ENCODE results near the gene HLA-E.
"Not testable (repeated sequence)": the region's sequence is repeated elsewhere in the genome, so short reads cannot be mapped to it uniquely, and the experiment has no call there.

HLA-E gene

GRCh38 chr6:30490026-30490876 is 942 bp downstream of the HLA-E start:
- H3K4me1 Mint-ChIP-seq: peaks cover 42 to 63% of the 10 kb centered on the region in 2 donors

GRCh38 chr6:30491291-30491953 is 2.1 kb downstream of the HLA-E start:
- not testable (repeated sequence) for H3K27me3 Mint-ChIP-seq; ATAC-seq (replicated peaks); DNase-seq; H3K9me3 Mint-ChIP-seq
- Mint-ChIP-seq H3K36me3 (peaks cover 51 to 56% of the 10 kb centered on the region in 2 donors), H3K4me3 (peak overlapping the region; percentile 92 to 98), H3K4me1 (peaks cover 53 to 74% of the 10 kb centered on the region in 2 donors), H3K27ac (peak overlapping the region; percentile 100)

More at GRCh38 chr6:30490026-30490876, 942 bp downstream of the HLA-E start:
- no peaks in the 10 kb centered on the region for H3K27me3 Mint-ChIP-seq
- peaks cover 51 to 56% of the 10 kb centered on the region in 2 donors for H3K36me3 Mint-ChIP-seq
- DNase-seq (peak; percentile 56), ATAC-seq (replicated peaks) (peak; percentile 54 to 62)
- peaks cover 3 to 6% of the 10 kb centered on the region in 2 donors for H3K9me3 Mint-ChIP-seq
- peak overlapping the region; percentile 100 for H3K27ac Mint-ChIP-seq
- peak overlapping the region; percentile 92 to 98 for H3K4me3 Mint-ChIP-seq

GRCh38 chr6:30491991-30492952 is 3.0 kb downstream of the HLA-E start:
- H3K27ac Mint-ChIP-seq: peak overlapping the region; percentile 100
- H3K9me3 Mint-ChIP-seq: peaks cover 3 to 6% of the 10 kb centered on the region in 2 donors
- no peak for ATAC-seq (replicated peaks)
- DNase-seq: no peak
- peaks cover 51 to 56% of the 10 kb centered on the region in 2 donors for H3K36me3 Mint-ChIP-seq
- H3K27me3 Mint-ChIP-seq: no peaks in the 10 kb centered on the region
- H3K4me3 Mint-ChIP-seq: peak overlapping the region; percentile 92 to 98
- peaks cover 61 to 83% of the 10 kb centered on the region in 2 donors for H3K4me1 Mint-ChIP-seq

- Mint-ChIP-seq H3K27ac (peak overlapping the region; percentile 81), H3K27me3 (no peaks in the 10 kb centered on the region), H3K36me3 (peaks cover 51 to 56% of the 10 kb centered on the region in 2 donors), H3K9me3 (peaks cover 3 to 6% of the 10 kb centered on the region in 2 donors), H3K4me1 (peaks cover 62 to 88% of the 10 kb centered on the region in 2 donors), H3K4me3 (peak overlapping the region; percentile 55 to 62)
- no peak for ATAC-seq (replicated peaks)
- no peak for DNase-seq
Observed at GRCh38 chr6:30493643-30494250, 4.4 kb downstream of the HLA-E start.

DNA sequence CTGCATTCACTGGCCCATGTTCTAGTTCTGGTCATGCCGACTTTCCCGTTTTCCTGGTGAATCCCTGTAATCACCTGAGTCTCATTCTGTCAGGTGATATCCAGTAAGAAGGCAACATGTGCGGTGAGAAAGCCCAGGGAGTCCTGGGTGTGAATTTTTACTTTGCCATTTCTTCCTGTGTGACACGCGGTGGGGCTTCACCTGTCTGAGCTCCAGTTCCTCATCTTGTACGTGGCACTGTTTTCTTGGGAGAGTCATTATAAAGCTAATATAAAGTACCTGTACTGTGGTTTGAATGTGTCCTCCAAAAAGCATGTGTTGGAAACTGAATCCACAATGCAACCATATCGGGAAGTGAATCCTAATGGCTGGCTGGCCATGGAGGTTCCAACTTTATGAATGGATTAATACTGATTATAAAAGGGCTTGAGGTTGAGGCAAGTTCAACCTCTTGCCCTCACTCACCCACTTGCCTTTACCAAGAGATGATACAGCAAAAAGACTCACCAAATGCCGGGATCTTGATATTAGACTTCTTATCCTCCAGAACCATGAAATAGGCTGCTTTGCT is 5.1 kb downstream of the HLA-E start:
- DNase-seq: no peak
- Mint-ChIP-seq H3K27ac (peak overlapping the region; percentile 81), H3K9me3 (peaks cover under 1 to 1% of the 10 kb centered on the region in 2 donors), H3K36me3 (peaks cover 47 to 50% of the 10 kb centered on the region in 2 donors), H3K4me1 (peaks cover 58 to 82% of the 10 kb centered on the region in 2 donors), H3K4me3 (peak overlapping the region in 1 of 2 donors; percentile 55), H3K27me3 (no peaks in the 10 kb centered on the region)
- ATAC-seq (replicated peaks): peak in 1 of 2 donors; percentile 13

DNA sequence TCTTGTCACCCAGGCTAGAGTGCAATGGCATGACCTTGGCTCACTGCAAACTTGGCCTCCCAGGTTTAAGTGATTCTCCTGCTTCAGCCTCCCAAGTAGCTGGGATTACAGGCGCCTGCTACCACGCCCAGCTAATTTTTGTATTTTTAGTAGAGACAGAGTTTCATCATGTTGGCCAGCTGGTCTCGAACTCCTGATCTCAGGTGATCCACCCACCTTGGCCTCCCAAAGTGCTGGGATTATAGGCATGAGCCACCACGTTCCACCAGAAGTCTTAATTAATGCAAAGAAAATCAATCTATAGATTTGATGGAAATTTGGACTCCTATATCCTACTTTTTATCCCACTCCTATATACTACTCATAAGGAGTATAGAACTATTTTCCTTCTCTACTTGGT is 5.8 kb downstream of the HLA-E start:
- not testable (repeated sequence) for H3K4me3 Mint-ChIP-seq; ATAC-seq (replicated peaks); H3K27me3 Mint-ChIP-seq; DNase-seq; H3K9me3 Mint-ChIP-seq
- Mint-ChIP-seq H3K36me3 (peaks cover 41 to 43% of the 10 kb centered on the region in 2 donors), H3K27ac (peak overlapping the region; percentile 49), H3K4me1 (peaks cover 59 to 82% of the 10 kb centered on the region in 2 donors)

- H3K27ac Mint-ChIP-seq: peak overlapping the region; percentile 14
- no peaks in the 10 kb centered on the region for H3K27me3 Mint-ChIP-seq
- H3K4me1 Mint-ChIP-seq: peaks cover 61 to 84% of the 10 kb centered on the region in 2 donors
- peaks cover 0 to 1% of the 10 kb centered on the region in 2 donors for H3K9me3 Mint-ChIP-seq
- ATAC-seq (replicated peaks) (no peak), DNase-seq (no peak)
- peaks cover 32 to 34% of the 10 kb centered on the region in 2 donors for H3K36me3 Mint-ChIP-seq
- no peak overlapping the region for H3K4me3 Mint-ChIP-seq
Observed at GRCh38 chr6:30495993-30496392, 6.7 kb downstream of the HLA-E start.

DNA sequence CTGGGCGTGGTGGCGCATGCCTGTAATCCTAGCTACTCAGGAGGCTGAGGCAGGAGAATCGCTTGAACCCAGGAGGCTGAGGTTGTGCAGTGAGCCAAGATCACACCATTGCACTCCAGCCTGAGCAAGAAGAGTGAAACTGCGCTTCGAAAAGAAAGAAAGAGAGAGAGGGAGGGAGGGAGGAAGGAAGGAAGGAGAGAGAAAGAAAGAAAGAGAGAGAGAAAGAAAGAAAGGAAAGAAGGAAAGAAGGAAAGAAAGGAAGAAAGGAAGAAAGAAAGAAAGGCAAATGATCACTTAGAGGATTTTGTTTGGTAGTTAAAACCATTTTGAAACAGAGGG is 7.9 kb downstream of the HLA-E start:
- not testable (repeated sequence) for H3K27me3 Mint-ChIP-seq; H3K4me3 Mint-ChIP-seq; DNase-seq; ATAC-seq (replicated peaks); H3K9me3 Mint-ChIP-seq
- H3K27ac Mint-ChIP-seq: peak overlapping the region; percentile 14
- H3K36me3 Mint-ChIP-seq: peaks cover 20 to 22% of the 10 kb centered on the region in 2 donors
- H3K4me1 Mint-ChIP-seq: peaks cover 54 to 75% of the 10 kb centered on the region in 2 donors

DNA sequence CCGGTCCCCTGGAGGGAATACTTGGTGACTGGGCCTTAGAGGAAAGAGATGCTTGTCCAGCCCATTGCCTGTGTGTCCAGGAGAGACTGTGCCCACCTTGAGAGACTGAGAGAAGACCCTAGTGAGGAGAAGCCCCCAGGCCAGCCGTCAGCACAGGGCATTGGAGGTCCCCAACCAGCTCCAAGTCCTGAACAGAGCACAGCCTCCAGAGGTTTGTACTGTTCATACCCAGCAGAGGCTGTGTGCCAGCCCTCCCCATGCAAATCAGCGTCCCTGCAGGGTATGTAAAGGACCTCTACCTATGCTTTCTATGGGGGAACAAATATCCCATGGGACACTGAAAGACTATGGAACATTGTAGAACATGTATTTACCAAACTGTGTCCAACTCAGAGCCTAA is 8.4 kb downstream of the HLA-E start:
- Mint-ChIP-seq H3K9me3 (peaks cover 0 to 1% of the 10 kb centered on the region in 2 donors), H3K27ac (no peak overlapping the region), H3K4me1 (peaks cover 50 to 71% of the 10 kb centered on the region in 2 donors), H3K4me3 (no peak overlapping the region), H3K27me3 (no peaks in the 10 kb centered on the region), H3K36me3 (peaks cover 15 to 17% of the 10 kb centered on the region in 2 donors)
- DNase-seq: no peak
- no peak for ATAC-seq (replicated peaks)

DNA sequence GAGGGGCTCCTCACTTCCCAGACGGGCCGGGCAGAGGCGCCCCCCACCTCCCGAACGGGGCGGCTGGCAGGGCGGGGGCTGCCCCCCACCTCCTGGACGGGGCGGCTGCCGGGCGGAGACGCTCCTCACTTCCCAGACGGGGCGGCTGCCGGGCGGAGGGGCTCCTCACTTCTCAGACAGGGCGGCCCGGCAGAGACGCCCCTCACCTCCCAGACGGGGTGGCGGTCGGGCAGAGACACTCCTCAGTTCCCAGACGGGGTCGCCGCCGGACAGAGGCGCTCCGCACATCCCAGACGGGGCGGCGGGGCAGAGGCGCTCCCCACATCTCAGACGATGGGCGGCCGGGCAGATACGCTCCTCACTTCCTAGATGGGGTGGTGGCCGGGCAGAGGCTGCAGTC is 9.4 kb downstream of the HLA-E start:
- H3K36me3 Mint-ChIP-seq; H3K27ac Mint-ChIP-seq; H3K9me3 Mint-ChIP-seq; H3K4me3 Mint-ChIP-seq; DNase-seq; H3K27me3 Mint-ChIP-seq; ATAC-seq (replicated peaks): not testable (repeated sequence)
- peaks cover 45 to 62% of the 10 kb centered on the region in 2 donors for H3K4me1 Mint-ChIP-seq

DNA sequence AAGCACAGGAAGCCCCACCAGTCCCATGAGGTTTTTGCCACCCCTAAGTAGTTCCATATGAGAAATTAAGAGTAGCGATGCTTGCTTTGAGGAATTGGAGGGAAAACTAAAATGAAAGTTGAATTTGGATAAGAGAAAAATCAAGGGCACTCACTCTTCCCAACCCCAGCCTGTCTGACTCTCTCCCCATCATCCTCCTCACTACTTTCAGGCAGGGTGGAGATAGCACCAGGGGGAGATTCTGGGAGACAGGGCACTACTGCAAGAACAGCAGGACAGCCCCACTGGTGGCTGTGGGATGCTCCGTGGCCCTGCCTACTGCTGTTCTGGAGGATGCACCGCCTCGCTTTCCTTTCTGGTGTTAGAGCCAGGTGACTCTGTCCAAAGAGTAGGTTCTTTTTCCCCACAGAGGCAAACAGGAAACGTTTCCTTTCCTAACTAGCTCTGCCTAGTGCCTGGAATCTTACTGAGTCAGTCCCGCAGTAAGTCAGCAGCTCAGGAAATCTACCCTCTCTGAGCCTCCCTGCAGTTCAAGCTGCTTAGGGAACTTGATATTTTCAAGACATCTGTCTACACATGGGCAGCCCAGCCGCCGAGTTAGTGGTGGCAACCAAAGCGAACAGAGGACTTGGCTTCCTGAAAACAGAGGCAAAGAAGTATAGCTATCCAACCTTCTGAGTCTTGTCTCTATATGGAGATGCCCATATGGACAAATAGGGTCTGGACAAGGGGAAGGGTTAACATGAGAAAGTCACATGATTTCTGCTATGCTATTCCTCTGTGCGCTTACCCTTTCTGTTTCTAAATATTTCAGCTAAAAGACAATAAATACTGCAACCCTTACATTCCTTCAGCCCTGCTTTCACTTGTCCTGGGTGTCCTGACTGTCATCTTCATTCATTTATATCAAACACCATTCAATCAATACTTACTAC is 11.4 kb downstream of the HLA-E start:
- Mint-ChIP-seq H3K27ac (peak overlapping the region; percentile 75), H3K9me3 (no peaks in the 10 kb centered on the region), H3K27me3 (no peaks in the 10 kb centered on the region), H3K4me1 (peaks cover 31 to 43% of the 10 kb centered on the region in 2 donors), H3K4me3 (peak overlapping the region; percentile 71 to 72), H3K36me3 (no peaks in the 10 kb centered on the region)
- DNase-seq (no peak), ATAC-seq (replicated peaks) (peak; percentile 49 to 55)

Data from stimulated activated naive B cell treated with anti-CD40 and anti-IgM and Interleukin-4, amounts not matched to agents 10 μg/mL and 1 μg/mL and 100 μg/mL, for 72 hours (primary cell).